K562 (cell line): ENCODE measurements around the gene PRR11. TPM values are rescaled to one million over a fixed set of nuclear protein-coding genes. Genes with fewer than 3 reads are reported as not detected.
A peak's percentile ranks its signal among the peaks of the same experiment; 100 is the strongest.
"Not testable (repeated sequence)": the region's sequence is repeated elsewhere in the genome, so short reads cannot be mapped to it uniquely, and the experiment has no call there.

Experiments
- ATAC-seq: fragments of 200-7000 bp; cut with Tn5 transposase; 3 replicates; pipeline ENCODE4 v1.9.1; 2020; ENCODE audit warnings: moderate library complexity
- BruUV-seq: library from RNA; stranded (reverse); fragments of 400-500 nt; replicated peaks from 2 replicates; lab custom pipeline; 2021; lab: Mats Ljungman, UMichigan
- CTCF ChIA-PET: fragments of 300-600 bp; formaldehyde crosslinking; extraction: SDS; loops from one replicate; lab custom pipeline; 2021; ENCODE audit warnings: low intra/inter-chr PET ratio; lab: Yijun Ruan, JAX
- POLR2A ChIA-PET: fragments of 300-600, 350-650 bp; sonication (Branson Sonifier 250); formaldehyde crosslinking; extraction: SDS; loops from one replicate; lab custom pipeline; 2021; ENCODE audit warnings: antibody characterized with exemption, inconsistent platforms; lab: Yijun Ruan, JAX
- DNase-seq, 4 experiments: peaks; one replicate each; pipeline versions ENCODE4 v3.0.0 to v3.0.0-alpha.2; 2011 to 2018; ENCODE audit warnings: low spot score in 3 of 4, mixed read lengths in 3 of 4; ENCODE audit errors: extremely low read depth in 1 of 4
- FAIRE-seq: peaks from 2 replicates; lab custom pipeline; 2011; peaks lifted over from hg19 to GRCh38; lab: Jason Lieb, UNC
- H2AFZ ChIP-seq: 2 replicates; pipeline ENCODE4 v1.6.0; 2011; ENCODE audit warnings: low read depth, low read length, control low read depth, inconsistent platforms
- H3K27ac ChIP-seq: fragments of 200-600 bp; 3 replicates; pipeline ENCODE4 v1.8.0; 2011; ENCODE audit warnings: low read depth, mild to moderate bottlenecking, control low read depth, inconsistent platforms, low read length, moderate library complexity, mixed read lengths; ENCODE audit errors: extremely low read depth
- H3K27me3 ChIP-seq, 2 experiments: fragments of 300-600 bp in 1 of 2; 2 replicates in 1 of 2; 3 replicates in 1 of 2; pipeline versions ENCODE4 v1.6.0 to v1.8.0; 2011; ENCODE audit warnings: inconsistent platforms in 2 of 2, low read length in 2 of 2, mild to moderate bottlenecking in 1 of 2, mixed read lengths in 1 of 2, moderate library complexity in 1 of 2; ENCODE audit not compliant: control insufficient read depth in 2 of 2, insufficient read depth in 2 of 2
- H3K36me3 ChIP-seq: fragments of 300-600 bp; 3 replicates; pipeline ENCODE4 v1.8.0; 2011; ENCODE audit warnings: mild to moderate bottlenecking, low read length, inconsistent platforms; ENCODE audit not compliant: control insufficient read depth, insufficient read depth
- H3K4me1 ChIP-seq, 2 experiments: fragments of 200-600 bp in 1 of 2; replicated peaks in 1 of 2; 2 replicates in 1 of 2; 3 replicates in 1 of 2; pipeline versions ENCODE4 v1.5.1 to v1.8.0; 2011; ENCODE audit warnings: inconsistent platforms in 2 of 2, low read length in 2 of 2, mild to moderate bottlenecking in 1 of 2, mixed read lengths in 1 of 2, moderate library complexity in 1 of 2; ENCODE audit not compliant: control insufficient read depth in 2 of 2, insufficient read depth in 2 of 2
- H3K4me2 ChIP-seq: 2 replicates; pipeline ENCODE4 v1.6.1; 2011; ENCODE audit warnings: low read length, control low read depth, inconsistent platforms, mixed read lengths; ENCODE audit not compliant: insufficient read depth
- H3K4me3 ChIP-seq: fragments of 200-600 bp; sonication (generic), shearing (Covaris generic); 2 replicates; pipeline ENCODE4 v1.5.1; 2016; ENCODE audit warnings: control low read depth, inconsistent platforms
- H3K79me2 ChIP-seq: fragments of 200-600 bp; 3 replicates; pipeline ENCODE4 v1.8.0; 2011; ENCODE audit warnings: low read length, inconsistent platforms; ENCODE audit not compliant: control insufficient read depth, insufficient read depth
- H3K9ac ChIP-seq, 2 experiments: 2 replicates each; pipeline versions ENCODE4 v1.6.0 to v1.6.1; 2011; ENCODE audit warnings: low read depth in 2 of 2, low read length in 2 of 2, control low read depth in 1 of 2, inconsistent platforms in 1 of 2, mild to moderate bottlenecking in 1 of 2, mixed read lengths in 1 of 2; ENCODE audit not compliant: insufficient read depth in 1 of 2
- H3K9me1 ChIP-seq: one replicate; pipeline ENCODE4 v1.6.0; 2011; ENCODE audit warnings: inconsistent platforms, mild to moderate bottlenecking, low read length, moderate library complexity; ENCODE audit not compliant: control insufficient read depth, insufficient read depth
- H3K9me3 ChIP-seq: replicated peaks from 2 replicates; pipeline ENCODE4 v1.5.1; 2011; ENCODE audit warnings: low read depth, low read length, inconsistent platforms; ENCODE audit not compliant: control insufficient read depth, insufficient read depth
- H4K20me1 ChIP-seq: replicated peaks from 2 replicates; pipeline ENCODE4 v1.6.1; 2011; ENCODE audit warnings: low read length, inconsistent platforms, mixed read lengths; ENCODE audit not compliant: control insufficient read depth, insufficient read depth
- ARNT ChIP-seq, 2 experiments: fragments of 450-650 bp; IDR thresholded peaks; 2 replicates each; pipeline ENCODE4 v1.6.1; 2016; ENCODE audit warnings: mild to moderate bottlenecking in 1 of 2
- WGBS: fragments of 100-300 bp; shearing (Covaris generic); methylation state at CpG from one replicate; pipeline ENCODE4 v1.1.6; 2016; ENCODE audit warnings: low coverage, mixed read lengths; ENCODE audit not compliant: insufficient coverage; ENCODE audit errors: missing lambda C conversion rate; 5-methylcytosine and 5-hydroxymethylcytosine counted together
- in situ Hi-C: fragments of 300-500 bp; cut with MboI; formaldehyde crosslinking; loops from 4 replicates; pipeline ENCODE4 v1.15.0; 2018; ENCODE audit warnings: inconsistent platforms, mixed read lengths
- intact Hi-C: fragments of 100-400 bp; cut with micrococcal nuclease; formaldehyde crosslinking; loops from 2 replicates; pipeline ENCODE4 v1.14.2; 2022
- polyA plus RNA-seq, 8 experiments: library from polyadenylated mRNA; depleted of rRNA in 4 of 8; stranded (reverse) in 5 of 8; unstranded in 3 of 8; fragments of >200 nt; fragmentation: Nextera tagmentation in 2 of 8; fragmentation: Illumina TruSeq in 1 of 8; extraction: Ambion mirVana in 2 of 8; extraction: Trizol in 1 of 8; gene quantifications; 2 replicates each; pipeline versions ENCODE4 v1.2.1 to v1.2.3, GENCODE V29; 2011 to 2014; ENCODE audit warnings: inconsistent platforms in 1 of 8, missing spikeins in 1 of 8
- total RNA-seq, 7 experiments: library from RNA; depleted of rRNA in 6 of 7; stranded (reverse); fragments of >200 nt in 6 of 7; fragmentation: Illumina TruSeq in 2 of 7; extraction: Trizol in 2 of 7; gene quantifications; 2 replicates each; pipeline versions ENCODE4 v1.2.1 to v1.2.3, GENCODE V29; 2011 to 2021; ENCODE audit warnings: low replicate concordance in 1 of 7

Gene PRR11
- total and polyA plus RNA-seq, 9 of the 15 experiments (the other 6 are each of a cell fraction or from before 2014, with no cell fraction given) = 13.3 to 75.2 (median 46.4) TPM

GRCh38 chr17:59131131-59131530 is 24.4 kb upstream of the PRR11 start:
- Histone ChIP-seq H3K9me3 (0 out of 2 replicates have a peak, but pooled peaks cover 1% of the 10 kb centered on the region), H3K27ac (no peak overlapping the region), H4K20me1 (no peaks in the 10 kb centered on the region), H3K4me2 (no peak overlapping the region)
- 94% methylated on average over 1 of the region's 1 CpG for WGBS
- intact Hi-C loops = no loop called here
- CTCF ChIA-PET = no interaction called here
- DNase-seq = no peak
- BruUV-seq = no TSS peak
- TF ChIP-seq ARNT (IDR thresholded peaks at IDR 0.05) = no peak
- TF ChIP-seq, all 486 proteins: peak for 0
- Histone ChIP-seq H3K36me3 (peaks cover 37% of the 10 kb centered on the region; the same call in 2 of the 3 replicates), H2AFZ (no peak overlapping the region), H3K9ac (no peak overlapping the region), H3K4me3 (no peak overlapping the region), H3K9me1 (no peaks in the 10 kb centered on the region), H3K27me3 (no peaks in the 10 kb centered on the region), H3K79me2 (peaks cover 58% of the 10 kb centered on the region), H3K4me1 (no peaks in the 10 kb centered on the region)
- FAIRE-seq = peak; percentile 37
- in situ Hi-C loops = no loop called here
- no peak for ATAC-seq
- POLR2A ChIA-PET = interaction anchor here (0.9 to 1.5 kb wide), 3 partner anchors 19 to 26 kb away, joined by 3 to 4 read pairs (median 4); no protein-coding TSS in a partner anchor

GRCh38 chr17:59138339-59138738 is 17.2 kb upstream of the PRR11 start:
- H3K9me1 ChIP-seq, H3K27me3 ChIP-seq, H3K9me3 ChIP-seq, H3K9ac ChIP-seq, BruUV-seq, H4K20me1 ChIP-seq, FAIRE-seq, H3K4me3 ChIP-seq, H3K27ac ChIP-seq, H3K4me2 ChIP-seq, in situ Hi-C loops, ATAC-seq, intact Hi-C loops, H3K4me1 ChIP-seq, CTCF ChIA-PET, H2AFZ ChIP-seq, DNase-seq: not testable (repeated sequence)
- 95% methylated on average over 10 of the region's 10 CpGs for WGBS
- POLR2A ChIA-PET = interaction anchor here (0.7 to 1.2 kb wide), 3 partner anchors 11 to 35 kb away, joined by 3 to 5 read pairs (median 3); partner anchors contain the start of genes PRR11 and SKA2
- peaks cover 92% of the 10 kb centered on the region for H3K79me2 ChIP-seq
- peaks cover 12% of the 10 kb centered on the region for H3K36me3 ChIP-seq
